VCaP (cell line): ENCODE measurements around the gene NSUN2.

Experiments used
- H3K27ac ChIP-seq: fragments of 450-650 bp; 2 replicates; pipeline ENCODE4 v1.5.1; 2017
- TF ChIP-seq, protein P1 (sequence below): fragments of 450-650 bp; conservative IDR thresholded peaks from 2 replicates; pipeline ENCODE4 v1.5.1; 2017; ENCODE audit warnings: mild to moderate bottlenecking, moderate library complexity

Gene NSUN2

DNA sequence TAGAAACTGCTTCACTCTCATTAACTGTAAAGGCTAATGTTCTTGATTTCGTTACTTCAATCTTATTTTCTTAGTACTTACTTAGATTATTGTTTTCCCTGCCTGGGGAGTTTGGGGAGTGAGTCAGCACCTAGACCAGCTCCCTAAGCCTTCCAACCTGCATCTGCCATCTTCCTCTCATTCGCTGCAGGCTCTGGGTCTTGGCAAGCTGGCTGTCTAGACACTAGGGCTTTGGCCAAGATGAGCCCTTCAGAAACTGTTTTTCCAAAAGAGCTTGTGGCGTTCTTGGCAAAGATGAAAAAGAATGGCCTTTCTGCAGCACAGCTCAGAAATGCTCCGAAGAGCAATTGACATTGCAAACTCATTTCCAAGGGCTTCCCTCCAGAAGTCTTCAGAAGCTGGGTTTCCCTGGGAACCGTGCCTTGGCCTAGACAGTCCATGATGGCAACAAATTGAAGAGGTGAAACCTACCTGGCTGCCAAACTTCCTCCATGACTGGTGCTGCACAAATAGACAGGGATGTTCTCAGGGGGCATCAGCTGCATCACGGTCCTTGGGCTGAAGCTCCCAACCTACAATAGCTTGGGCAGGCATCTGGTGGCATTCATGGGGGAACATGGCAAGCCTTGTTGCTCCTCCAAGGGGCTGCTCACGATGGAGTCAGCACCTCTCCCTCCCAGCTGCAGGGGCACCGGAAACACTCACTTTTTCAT lies 76.6 kb downstream of the NSUN2 start:
- TF ChIP-seq, protein P1, sequence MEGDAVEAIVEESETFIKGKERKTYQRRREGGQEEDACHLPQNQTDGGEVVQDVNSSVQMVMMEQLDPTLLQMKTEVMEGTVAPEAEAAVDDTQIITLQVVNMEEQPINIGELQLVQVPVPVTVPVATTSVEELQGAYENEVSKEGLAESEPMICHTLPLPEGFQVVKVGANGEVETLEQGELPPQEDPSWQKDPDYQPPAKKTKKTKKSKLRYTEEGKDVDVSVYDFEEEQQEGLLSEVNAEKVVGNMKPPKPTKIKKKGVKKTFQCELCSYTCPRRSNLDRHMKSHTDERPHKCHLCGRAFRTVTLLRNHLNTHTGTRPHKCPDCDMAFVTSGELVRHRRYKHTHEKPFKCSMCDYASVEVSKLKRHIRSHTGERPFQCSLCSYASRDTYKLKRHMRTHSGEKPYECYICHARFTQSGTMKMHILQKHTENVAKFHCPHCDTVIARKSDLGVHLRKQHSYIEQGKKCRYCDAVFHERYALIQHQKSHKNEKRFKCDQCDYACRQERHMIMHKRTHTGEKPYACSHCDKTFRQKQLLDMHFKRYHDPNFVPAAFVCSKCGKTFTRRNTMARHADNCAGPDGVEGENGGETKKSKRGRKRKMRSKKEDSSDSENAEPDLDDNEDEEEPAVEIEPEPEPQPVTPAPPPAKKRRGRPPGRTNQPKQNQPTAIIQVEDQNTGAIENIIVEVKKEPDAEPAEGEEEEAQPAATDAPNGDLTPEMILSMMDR, result no peak
- H3K27ac ChIP-seq, result no peak overlapping the region

GRCh38 chr5:6554812-6555211 lies 78.0 kb downstream of the NSUN2 start:
- TF ChIP-seq, protein P1, result no peak
- no peak overlapping the region for H3K27ac ChIP-seq

DNA sequence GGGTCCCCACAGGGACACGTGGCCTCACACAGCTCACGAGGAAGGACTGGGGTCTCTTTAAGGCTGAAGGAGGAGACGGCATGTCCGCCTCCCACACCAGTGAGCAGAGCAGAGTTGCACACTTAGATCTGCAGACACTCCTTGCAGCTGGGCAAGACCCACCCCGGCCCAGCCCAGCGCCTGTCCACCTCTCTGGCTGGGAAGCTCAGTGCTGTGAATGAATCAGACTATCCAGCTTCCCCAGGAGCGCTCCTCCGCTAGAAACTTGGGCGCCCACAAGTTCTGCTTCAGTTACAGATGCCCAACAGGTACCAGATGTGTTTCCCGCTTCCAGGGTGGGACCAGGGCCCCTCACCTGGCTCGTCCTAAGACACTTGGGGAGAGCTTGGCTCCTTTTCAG lies 78.9 kb downstream of the NSUN2 start:
- no peak overlapping the region for H3K27ac ChIP-seq
- TF ChIP-seq, protein P1, result no peak

- no peak overlapping the region for H3K27ac ChIP-seq
- TF ChIP-seq, protein P1, result no peak
Measured at GRCh38 chr5:6552612-6553011, 80.2 kb downstream of the NSUN2 start.

DNA sequence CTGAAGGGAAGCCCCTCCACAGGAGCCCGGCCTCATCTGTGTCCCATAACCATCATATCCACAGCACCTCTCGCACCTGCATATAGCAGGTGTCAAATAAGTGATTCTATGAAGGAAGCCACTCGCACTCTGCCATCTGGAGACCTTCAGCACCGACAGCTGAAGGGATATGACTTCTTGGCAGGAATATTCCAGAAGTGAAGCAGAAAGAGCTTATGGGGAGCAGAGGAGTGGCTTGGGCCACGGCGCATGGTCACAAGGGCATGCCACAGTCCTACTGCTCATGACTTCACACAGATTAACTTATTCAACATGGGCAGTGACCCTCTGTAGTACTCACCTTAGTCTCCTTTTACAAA lies 80.9 kb downstream of the NSUN2 start:
- TF ChIP-seq, protein P1, result no peak
- no peak overlapping the region for H3K27ac ChIP-seq

- TF ChIP-seq, protein P1, result no peak
- no peak overlapping the region for H3K27ac ChIP-seq
Measured at GRCh38 chr5:6551287-6551954, 81.4 kb downstream of the NSUN2 start.

GRCh38 chr5:6550628-6551027 lies 82.2 kb downstream of the NSUN2 start:
- H3K27ac ChIP-seq, result no peak overlapping the region
- TF ChIP-seq, protein P1, result no peak
